ENCODE results near the gene KDM2A.

The KDM2A gene

GRCh38 chr11:67275606-67276409 lies 156.7 kb downstream of the KDM2A start:
- no peak for DNase-seq

- no peak for DNase-seq
Measured at GRCh38 chr11:67276781-67277230, 157.7 kb downstream of the KDM2A start.

- peak; percentile 41 for DNase-seq
Measured at GRCh38 chr11:67277231-67277961, 158.3 kb downstream of the KDM2A start.

- no peak for DNase-seq
Measured at GRCh38 chr11:67278135-67278938, 159.3 kb downstream of the KDM2A start.

- no peak for DNase-seq
Measured at GRCh38 chr11:67278939-67279588, 160.0 kb downstream of the KDM2A start.

GRCh38 chr11:67279589-67280340 lies 160.7 kb downstream of the KDM2A start:
- DNase-seq = no peak

GRCh38 chr11:67280341-67280787 lies 161.3 kb downstream of the KDM2A start:
- DNase-seq = no peak

GRCh38 chr11:67280788-67281551 lies 161.9 kb downstream of the KDM2A start:
- no peak for DNase-seq

GRCh38 chr11:67281552-67282150 lies 162.6 kb downstream of the KDM2A start:
- DNase-seq = no peak

GRCh38 chr11:67282155-67282875 lies 163.3 kb downstream of the KDM2A start:
- no peak for DNase-seq

GRCh38 chr11:67282876-67283371 lies 163.9 kb downstream of the KDM2A start:
- no peak for DNase-seq

GRCh38 chr11:67283481-67283963 lies 164.5 kb downstream of the KDM2A start:
- DNase-seq = no peak

- DNase-seq = no peak
Measured at GRCh38 chr11:67284811-67285540, 165.9 kb downstream of the KDM2A start.

GRCh38 chr11:67285541-67286498 lies 166.8 kb downstream of the KDM2A start:
- no peak for DNase-seq

GRCh38 chr11:67286621-67287333 lies 167.7 kb downstream of the KDM2A start:
- DNase-seq = no peak

- no peak for DNase-seq
Measured at GRCh38 chr11:67287355-67288197, 168.5 kb downstream of the KDM2A start.
